Measurements from ENCODE around the gene CAPRIN1.

CAPRIN1 gene

DNA sequence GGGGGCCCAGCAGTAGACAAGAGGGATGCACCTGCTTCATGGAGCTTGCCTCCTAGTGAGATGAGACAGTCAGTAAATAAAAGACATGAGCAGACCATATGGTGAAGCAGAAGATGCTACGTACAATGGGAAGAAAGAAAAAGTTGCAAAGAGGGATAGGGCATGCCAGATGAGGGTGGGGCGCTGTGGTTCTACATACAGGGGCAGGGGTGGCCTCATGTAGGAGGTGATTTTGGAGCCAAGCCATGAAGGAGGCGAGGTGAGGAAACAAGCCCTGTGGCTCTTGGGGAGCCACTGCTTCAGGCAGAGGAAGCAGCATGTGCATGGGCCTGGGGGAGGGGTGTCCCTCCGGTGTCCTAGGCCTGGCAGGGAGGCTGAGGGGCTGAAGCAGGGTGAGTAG, 69.1 kb downstream of the CAPRIN1 start:
- TF ChIP-seq, protein P1, sequence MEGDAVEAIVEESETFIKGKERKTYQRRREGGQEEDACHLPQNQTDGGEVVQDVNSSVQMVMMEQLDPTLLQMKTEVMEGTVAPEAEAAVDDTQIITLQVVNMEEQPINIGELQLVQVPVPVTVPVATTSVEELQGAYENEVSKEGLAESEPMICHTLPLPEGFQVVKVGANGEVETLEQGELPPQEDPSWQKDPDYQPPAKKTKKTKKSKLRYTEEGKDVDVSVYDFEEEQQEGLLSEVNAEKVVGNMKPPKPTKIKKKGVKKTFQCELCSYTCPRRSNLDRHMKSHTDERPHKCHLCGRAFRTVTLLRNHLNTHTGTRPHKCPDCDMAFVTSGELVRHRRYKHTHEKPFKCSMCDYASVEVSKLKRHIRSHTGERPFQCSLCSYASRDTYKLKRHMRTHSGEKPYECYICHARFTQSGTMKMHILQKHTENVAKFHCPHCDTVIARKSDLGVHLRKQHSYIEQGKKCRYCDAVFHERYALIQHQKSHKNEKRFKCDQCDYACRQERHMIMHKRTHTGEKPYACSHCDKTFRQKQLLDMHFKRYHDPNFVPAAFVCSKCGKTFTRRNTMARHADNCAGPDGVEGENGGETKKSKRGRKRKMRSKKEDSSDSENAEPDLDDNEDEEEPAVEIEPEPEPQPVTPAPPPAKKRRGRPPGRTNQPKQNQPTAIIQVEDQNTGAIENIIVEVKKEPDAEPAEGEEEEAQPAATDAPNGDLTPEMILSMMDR (IDR thresholded peaks at IDR 0.05; ENCODE audit: low read depth, low read length): no peak
- H3K4me3 ChIP-seq (ENCODE audit: low read depth, low read length): no peak overlapping the region

DNA sequence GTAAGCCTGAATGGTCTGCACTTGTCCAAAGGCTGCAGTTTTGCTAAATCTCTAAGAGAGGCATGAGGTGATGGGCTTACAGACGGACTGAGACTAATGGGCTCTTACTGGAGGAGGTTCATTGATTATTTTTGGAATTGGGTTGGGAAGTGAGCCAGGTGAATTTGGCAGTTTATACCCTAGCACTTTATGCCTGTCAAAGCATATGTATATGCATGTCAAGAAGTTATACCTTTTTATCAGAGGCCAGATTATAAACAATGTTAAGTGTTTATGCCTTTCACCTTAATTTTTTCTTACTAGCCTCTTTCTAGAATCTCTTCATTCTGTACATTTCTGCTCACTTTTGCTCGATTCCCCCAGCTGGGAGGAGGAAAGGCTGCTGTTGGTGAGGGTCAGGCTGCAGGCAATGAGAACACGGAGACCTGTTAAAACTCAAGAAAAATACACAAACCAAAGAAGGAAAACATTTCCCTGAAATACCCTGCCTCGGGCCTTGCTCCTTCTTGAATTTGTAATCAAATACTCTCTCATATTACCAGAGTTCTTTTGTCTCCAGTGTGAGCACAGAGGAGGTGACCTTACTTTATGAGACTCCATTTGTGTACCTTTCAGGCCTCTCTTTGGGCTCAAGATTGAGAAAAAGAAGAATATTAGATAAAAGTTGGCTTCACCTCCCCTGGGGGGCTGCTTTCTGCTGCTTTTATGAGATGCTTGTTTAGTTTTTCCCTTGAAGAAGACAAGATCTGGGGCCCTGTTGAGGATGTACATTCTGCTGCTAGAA, 73.5 kb downstream of the CAPRIN1 start:
- no peak overlapping the region for H3K4me3 ChIP-seq (ENCODE audit: low read depth, low read length)
- TF ChIP-seq, protein P1 (IDR thresholded peaks at IDR 0.05; ENCODE audit: low read depth, low read length): no peak

DNA sequence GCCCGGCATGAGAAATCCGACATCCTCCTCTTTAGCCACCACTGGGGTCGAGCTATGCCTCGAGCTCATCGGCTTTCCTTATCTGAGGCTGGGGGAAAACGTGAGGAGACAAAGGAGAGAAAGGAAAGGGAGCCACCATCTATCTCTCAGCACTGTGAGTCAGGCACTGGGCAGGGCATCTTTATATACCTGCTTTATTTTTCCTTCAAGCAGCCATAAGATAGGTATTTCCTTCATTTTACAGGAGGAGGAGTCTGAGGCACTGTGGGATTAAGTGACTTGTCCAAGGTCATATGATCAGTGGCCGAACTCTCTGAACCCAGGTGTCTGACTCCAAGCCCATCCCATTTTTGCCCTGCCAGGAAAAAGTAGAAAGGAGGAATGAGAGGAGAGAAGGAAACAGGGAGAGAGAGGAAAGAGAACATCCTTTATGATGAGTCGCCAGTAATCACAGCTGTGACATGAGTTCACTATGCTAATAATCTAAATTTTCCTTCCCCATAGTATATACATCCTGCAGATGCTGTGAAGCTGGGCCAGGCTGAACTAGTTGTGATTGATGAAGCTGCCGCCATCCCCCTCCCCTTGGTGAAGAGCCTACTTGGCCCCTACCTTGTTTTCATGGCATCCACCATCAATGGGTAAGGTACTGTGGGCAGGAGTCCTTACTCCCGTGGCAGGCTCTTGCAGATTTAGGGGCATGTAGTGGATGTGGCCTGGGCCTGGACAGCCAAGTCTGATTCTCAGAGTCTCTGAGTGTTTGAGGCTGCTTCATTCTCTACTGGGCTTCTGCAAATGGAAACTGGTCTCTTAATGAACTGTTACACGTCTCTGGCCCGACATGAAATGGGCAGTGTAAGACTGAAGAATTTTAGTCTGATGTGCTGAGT, 75.7 kb downstream of the CAPRIN1 start:
- no peak overlapping the region for H3K4me3 ChIP-seq (ENCODE audit: low read depth, low read length)
- TF ChIP-seq, protein P1 (IDR thresholded peaks at IDR 0.05; ENCODE audit: low read depth, low read length): no peak

DNA sequence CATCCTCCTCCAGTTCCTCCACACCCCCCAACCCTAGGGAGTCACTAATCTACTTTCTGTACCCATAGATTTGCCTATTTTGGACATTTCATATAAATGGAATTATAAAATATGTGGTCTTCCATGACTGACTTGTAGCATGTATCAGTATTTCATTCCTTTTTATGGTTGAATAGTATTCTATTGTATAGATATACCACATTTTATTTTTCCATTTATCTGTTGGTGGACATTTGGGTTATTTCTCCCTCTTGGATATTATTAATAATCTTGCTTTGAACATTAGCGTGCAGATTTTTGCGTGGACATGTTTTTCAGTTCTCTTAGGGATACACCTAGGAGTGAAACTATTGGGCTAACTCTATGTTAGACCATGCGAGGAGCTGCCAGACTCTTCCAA, 77.3 kb downstream of the CAPRIN1 start:
- TF ChIP-seq, protein P1 (IDR thresholded peaks at IDR 0.05; ENCODE audit: low read depth, low read length): no peak
- H3K4me3 ChIP-seq (ENCODE audit: low read depth, low read length): no peak overlapping the region

DNA sequence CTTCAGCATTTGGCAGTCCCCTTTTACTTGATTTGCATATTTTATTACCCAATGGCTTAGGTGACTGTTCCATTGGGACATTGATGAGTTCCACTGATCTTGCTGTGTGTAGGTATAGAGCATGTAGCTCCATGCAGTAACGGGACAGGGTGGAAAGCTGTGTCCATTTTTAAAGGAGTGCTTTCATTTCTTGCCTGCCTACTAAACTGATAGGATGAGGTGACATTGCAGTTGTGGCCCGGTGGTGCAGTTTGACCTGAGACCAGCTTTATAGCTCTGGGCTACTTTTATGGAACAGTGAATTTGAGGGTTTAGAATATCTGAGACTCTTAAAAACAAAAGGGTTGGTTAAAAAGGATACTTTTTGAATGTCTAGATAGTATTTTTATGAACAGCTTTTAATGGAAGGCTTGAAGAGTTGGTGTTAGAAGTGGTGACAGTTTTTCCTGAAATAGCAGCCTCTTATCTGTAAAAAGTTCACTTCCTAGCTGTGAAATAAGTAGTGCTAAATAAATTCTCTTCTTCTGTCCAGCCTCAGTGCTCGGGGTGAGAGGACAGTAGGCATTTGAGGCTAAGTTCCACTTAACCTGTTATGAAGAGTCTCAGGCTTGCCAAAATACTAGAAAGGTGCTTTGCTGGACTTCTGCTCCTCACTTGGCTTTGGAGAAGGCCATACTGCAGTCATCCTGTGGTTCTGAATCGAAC, 80.9 kb downstream of the CAPRIN1 start:
- TF ChIP-seq, protein P1 (IDR thresholded peaks at IDR 0.05; ENCODE audit: low read depth, low read length): no peak
- H3K4me3 ChIP-seq (ENCODE audit: low read depth, low read length): no peak overlapping the region

DNA sequence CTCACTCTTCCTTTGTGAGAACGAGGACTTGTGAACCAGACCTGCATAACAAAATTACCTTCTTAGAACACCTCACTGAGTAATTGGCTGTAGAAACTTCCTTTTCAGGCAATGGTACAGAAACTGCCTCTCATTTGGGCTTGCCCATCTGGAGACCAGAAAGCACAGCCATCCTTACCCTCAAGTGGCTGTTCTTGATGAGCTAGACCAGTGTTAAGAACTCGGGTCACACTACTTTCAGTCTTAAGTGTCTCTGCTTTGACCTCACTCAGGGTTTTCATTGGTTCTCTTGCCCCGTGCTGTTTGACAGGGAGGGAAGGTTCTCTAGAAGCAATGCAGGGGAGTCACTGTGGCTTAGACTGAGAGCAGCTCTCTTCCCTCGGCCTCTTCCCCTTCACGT, 83.2 kb downstream of the CAPRIN1 start:
- H3K4me3 ChIP-seq (ENCODE audit: low read depth, low read length): no peak overlapping the region
- TF ChIP-seq, protein P1 (IDR thresholded peaks at IDR 0.05; ENCODE audit: low read depth, low read length): no peak
